Measurements from ENCODE around the gene CBL. TPM values are rescaled to one million over a fixed set of nuclear protein-coding genes. Genes with fewer than 3 reads are reported as not detected.

The CBL gene
- total RNA-seq, 1 donor from 2014 or later = 46.6 TPM

DNA sequence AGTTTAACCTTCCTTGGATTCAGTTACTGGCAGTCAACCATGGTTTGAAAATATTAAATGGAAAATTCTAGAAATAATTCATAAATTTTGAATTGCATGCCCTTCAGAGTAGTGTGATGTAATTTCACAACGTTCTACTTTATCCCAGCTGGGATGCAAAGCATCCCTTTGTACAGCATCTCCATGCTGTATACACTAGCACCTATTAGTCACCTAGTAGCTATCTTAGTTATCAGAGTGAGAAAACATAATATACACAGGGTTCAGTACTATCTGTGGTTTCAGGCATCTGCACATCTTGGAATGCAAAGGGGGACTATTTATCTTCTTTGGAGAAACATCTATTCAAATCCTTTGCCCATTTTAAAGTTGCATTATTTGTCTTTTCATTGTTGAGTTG, 30.8 kb downstream of the CBL start:
- peak overlapping the region; percentile 15 for H3K4me2 ChIP-seq (ENCODE audit: low read length)
- H3K9ac ChIP-seq (ENCODE audit: low read length) = no peak overlapping the region
- Mint-ChIP-seq H3K27ac (ENCODE audit: unreplicated experiment) (peak overlapping the region; percentile 34), H3K36me3 (ENCODE audit: low read depth, unreplicated experiment) (peaks cover 9% of the 10 kb centered on the region), H3K27me3 (ENCODE audit: low read depth, unreplicated experiment) (no peaks in the 10 kb centered on the region), H3K4me3 (ENCODE audit: unreplicated experiment) (no peak overlapping the region), H3K9me3 (ENCODE audit: unreplicated experiment) (no peaks in the 10 kb centered on the region), H3K4me1 (ENCODE audit: low read depth, unreplicated experiment) (peaks cover 16% of the 10 kb centered on the region)
- H3K27ac ChIP-seq (ENCODE audit: low read depth, low read length) = peak overlapping the region; percentile 8
- no peaks in the 10 kb centered on the region for H3K9me3 ChIP-seq (ENCODE audit: insufficient read depth, low read depth, low read length)
- no peak overlapping the region for H3K4me3 ChIP-seq (ENCODE audit: insufficient read depth, low read depth, low read length)
- TF ChIP-seq, protein P1, sequence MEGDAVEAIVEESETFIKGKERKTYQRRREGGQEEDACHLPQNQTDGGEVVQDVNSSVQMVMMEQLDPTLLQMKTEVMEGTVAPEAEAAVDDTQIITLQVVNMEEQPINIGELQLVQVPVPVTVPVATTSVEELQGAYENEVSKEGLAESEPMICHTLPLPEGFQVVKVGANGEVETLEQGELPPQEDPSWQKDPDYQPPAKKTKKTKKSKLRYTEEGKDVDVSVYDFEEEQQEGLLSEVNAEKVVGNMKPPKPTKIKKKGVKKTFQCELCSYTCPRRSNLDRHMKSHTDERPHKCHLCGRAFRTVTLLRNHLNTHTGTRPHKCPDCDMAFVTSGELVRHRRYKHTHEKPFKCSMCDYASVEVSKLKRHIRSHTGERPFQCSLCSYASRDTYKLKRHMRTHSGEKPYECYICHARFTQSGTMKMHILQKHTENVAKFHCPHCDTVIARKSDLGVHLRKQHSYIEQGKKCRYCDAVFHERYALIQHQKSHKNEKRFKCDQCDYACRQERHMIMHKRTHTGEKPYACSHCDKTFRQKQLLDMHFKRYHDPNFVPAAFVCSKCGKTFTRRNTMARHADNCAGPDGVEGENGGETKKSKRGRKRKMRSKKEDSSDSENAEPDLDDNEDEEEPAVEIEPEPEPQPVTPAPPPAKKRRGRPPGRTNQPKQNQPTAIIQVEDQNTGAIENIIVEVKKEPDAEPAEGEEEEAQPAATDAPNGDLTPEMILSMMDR (IDR thresholded peaks at IDR 0.05; ENCODE audit: insufficient read depth, low read depth, low read length) = no peak
- no peak overlapping the region for H2AFZ ChIP-seq (ENCODE audit: low read depth, low read length)
- H3K79me2 ChIP-seq (ENCODE audit: insufficient read depth, low read length) = peaks cover 56% of the 10 kb centered on the region
- peaks cover 5% of the 10 kb centered on the region for H3K36me3 ChIP-seq (ENCODE audit: insufficient read depth, low read length)
- peaks cover 58% of the 10 kb centered on the region for H4K20me1 ChIP-seq (ENCODE audit: insufficient read depth, low read length)
- DNase-seq (ENCODE audit: low read depth) (peak; percentile 43), FAIRE-seq (peak; percentile 91)
- H3K4me1 ChIP-seq (ENCODE audit: insufficient read depth, low read length) = no peaks in the 10 kb centered on the region
- H3K27me3 ChIP-seq (ENCODE audit: insufficient read depth, low read length) = no peaks in the 10 kb centered on the region

DNA sequence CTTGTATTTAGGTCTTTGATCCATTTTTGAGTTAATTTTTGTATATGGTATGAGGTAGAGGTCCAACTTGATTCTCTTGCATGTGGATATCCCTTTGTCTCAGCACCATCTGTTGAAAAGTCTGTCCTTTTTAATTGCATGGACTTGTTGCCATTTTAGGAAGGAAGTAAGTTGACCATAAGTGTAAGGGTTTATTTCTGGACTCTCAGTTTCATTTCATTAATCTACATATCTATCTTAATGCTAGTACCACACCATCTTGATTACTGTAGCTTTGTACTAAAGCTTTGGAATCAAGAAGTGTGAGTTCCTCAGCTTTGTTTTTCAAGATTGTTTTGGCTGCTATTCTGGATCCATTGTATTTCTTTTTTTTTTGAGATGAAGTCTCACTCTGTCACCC, 31.4 kb downstream of the CBL start:
- no peak overlapping the region for H2AFZ ChIP-seq (ENCODE audit: low read depth, low read length)
- H3K27ac ChIP-seq (ENCODE audit: low read depth, low read length) = no peak overlapping the region
- Mint-ChIP-seq H3K27ac (ENCODE audit: unreplicated experiment) (no peak overlapping the region), H3K4me1 (ENCODE audit: low read depth, unreplicated experiment) (peaks cover 16% of the 10 kb centered on the region), H3K36me3 (ENCODE audit: low read depth, unreplicated experiment) (peaks cover 9% of the 10 kb centered on the region), H3K27me3 (ENCODE audit: low read depth, unreplicated experiment) (no peaks in the 10 kb centered on the region), H3K4me3 (ENCODE audit: unreplicated experiment) (no peak overlapping the region), H3K9me3 (ENCODE audit: unreplicated experiment) (no peaks in the 10 kb centered on the region)
- no peaks in the 10 kb centered on the region for H3K4me1 ChIP-seq (ENCODE audit: insufficient read depth, low read length)
- H4K20me1 ChIP-seq (ENCODE audit: insufficient read depth, low read length) = peaks cover 57% of the 10 kb centered on the region
- no peak overlapping the region for H3K9ac ChIP-seq (ENCODE audit: low read length)
- no peaks in the 10 kb centered on the region for H3K27me3 ChIP-seq (ENCODE audit: insufficient read depth, low read length)
- H3K36me3 ChIP-seq (ENCODE audit: insufficient read depth, low read length) = peaks cover 5% of the 10 kb centered on the region
- H3K9me3 ChIP-seq (ENCODE audit: insufficient read depth, low read depth, low read length) = no peaks in the 10 kb centered on the region
- H3K79me2 ChIP-seq (ENCODE audit: insufficient read depth, low read length) = peaks cover 60% of the 10 kb centered on the region
- no peak overlapping the region for H3K4me2 ChIP-seq (ENCODE audit: low read length)
- no peak for FAIRE-seq
- no peak for DNase-seq (ENCODE audit: low read depth)
- TF ChIP-seq, protein P1 (IDR thresholded peaks at IDR 0.05; ENCODE audit: insufficient read depth, low read depth, low read length) = no peak
- TF ChIP-seq EZH2 (IDR thresholded peaks at IDR 0.05; ENCODE audit: insufficient read depth, low read length) = no peak
- H3K4me3 ChIP-seq (ENCODE audit: insufficient read depth, low read depth, low read length) = no peak overlapping the region

DNA sequence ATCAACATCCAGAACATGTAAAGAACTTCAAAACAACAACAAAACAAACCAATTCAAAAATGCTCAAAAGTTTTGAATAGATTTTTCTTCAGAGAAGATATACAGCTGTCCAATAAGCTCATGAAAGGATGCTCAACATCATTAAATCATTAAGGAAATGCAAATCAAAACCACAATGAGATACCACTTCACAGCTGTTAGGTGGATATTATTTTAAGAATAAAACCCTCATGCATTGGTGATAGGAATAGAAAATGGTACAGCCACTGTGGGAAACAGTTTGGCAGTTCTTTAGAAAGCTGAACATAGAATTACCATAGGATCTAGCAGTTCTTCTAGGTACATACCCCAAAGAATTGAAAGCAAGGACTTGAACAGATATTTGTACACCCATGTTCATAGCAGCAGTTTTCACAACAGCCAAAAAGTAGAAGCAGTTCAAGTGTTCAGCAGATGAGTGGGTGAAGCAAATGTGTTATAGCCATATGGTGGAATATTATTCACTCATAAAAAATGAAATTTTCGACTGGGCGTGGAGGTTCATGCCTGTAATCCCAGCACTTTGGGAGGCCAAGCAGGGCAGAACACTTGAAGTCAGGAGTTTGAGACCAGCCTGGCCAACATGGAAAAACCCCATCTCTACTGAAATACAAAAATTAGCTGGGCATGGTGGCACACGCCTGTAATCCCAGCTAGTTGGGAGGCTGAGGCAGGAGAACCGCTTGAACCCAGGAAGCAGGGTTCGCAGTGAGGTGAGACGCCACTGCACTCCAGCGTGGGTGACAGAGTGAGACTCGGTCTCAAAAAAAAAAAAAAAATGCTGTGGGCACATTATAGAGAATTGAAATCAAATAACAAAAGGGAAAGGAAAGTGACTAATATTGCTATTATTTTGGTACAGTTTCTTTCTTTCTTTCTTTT, 42.9 kb downstream of the CBL start:
- peaks cover 4% of the 10 kb centered on the region for H3K36me3 ChIP-seq (ENCODE audit: insufficient read depth, low read length)
- no peak overlapping the region for H3K4me2 ChIP-seq (ENCODE audit: low read length)
- H3K9me3 ChIP-seq (ENCODE audit: insufficient read depth, low read depth, low read length) = no peaks in the 10 kb centered on the region
- no peak overlapping the region for H3K27ac ChIP-seq (ENCODE audit: low read depth, low read length)
- no peaks in the 10 kb centered on the region for H3K27me3 ChIP-seq (ENCODE audit: insufficient read depth, low read length)
- Mint-ChIP-seq H3K4me1 (ENCODE audit: low read depth, unreplicated experiment) (peaks cover 4% of the 10 kb centered on the region), H3K9me3 (ENCODE audit: unreplicated experiment) (no peaks in the 10 kb centered on the region), H3K27me3 (ENCODE audit: low read depth, unreplicated experiment) (no peaks in the 10 kb centered on the region), H3K36me3 (ENCODE audit: low read depth, unreplicated experiment) (no peaks in the 10 kb centered on the region), H3K27ac (ENCODE audit: unreplicated experiment) (no peak overlapping the region), H3K4me3 (ENCODE audit: unreplicated experiment) (no peak overlapping the region)
- peaks cover 8% of the 10 kb centered on the region for H3K79me2 ChIP-seq (ENCODE audit: insufficient read depth, low read length)
- DNase-seq (ENCODE audit: low read depth) (no peak), FAIRE-seq (no peak)
- no peak for TF ChIP-seq EZH2 (IDR thresholded peaks at IDR 0.05; ENCODE audit: insufficient read depth, low read length)
- TF ChIP-seq, protein P1 (IDR thresholded peaks at IDR 0.05; ENCODE audit: insufficient read depth, low read depth, low read length) = no peak
- H3K4me1 ChIP-seq (ENCODE audit: insufficient read depth, low read length) = no peaks in the 10 kb centered on the region
- H3K4me3 ChIP-seq (ENCODE audit: insufficient read depth, low read depth, low read length) = no peak overlapping the region
- peaks cover 31% of the 10 kb centered on the region for H4K20me1 ChIP-seq (ENCODE audit: insufficient read depth, low read length)
- H2AFZ ChIP-seq (ENCODE audit: low read depth, low read length) = no peak overlapping the region
- no peak overlapping the region for H3K9ac ChIP-seq (ENCODE audit: low read length)

Measured in astrocyte (in vitro differentiated cells and primary cell).